GM12878 (cell line): ENCODE results near the gene SNAPC3. TPM values are rescaled to one million over a fixed set of nuclear protein-coding genes. Genes with fewer than 3 reads are reported as not detected.

Experiments
- ATAC-seq: fragments of 200-7000 bp; cut with Tn5 transposase; 3 replicates; pipeline ENCODE4 v1.9.1; 2020; ENCODE audit warnings: mild to moderate bottlenecking, moderate library complexity
- BruUV-seq: library from RNA; stranded (reverse); fragments of 400-500 nt; replicated peaks from 2 replicates; lab custom pipeline; 2021; lab: Mats Ljungman, UMichigan
- CTCF ChIA-PET: fragments of 300-600 bp; sonication (Branson Sonifier 250); formaldehyde crosslinking; extraction: SDS; loops from one replicate; lab custom pipeline; 2021; ENCODE audit warnings: inconsistent platforms; lab: Yijun Ruan, JAX
- POLR2A ChIA-PET: fragments of 350-600 bp; formaldehyde crosslinking; extraction: SDS; loops from one replicate; lab custom pipeline; 2021; ENCODE audit warnings: inconsistent platforms; lab: Charles Lee
- RAD21 ChIA-PET: fragments of 300-600 bp; sonication (Branson Sonifier 250); formaldehyde crosslinking; loops from one replicate; lab custom pipeline; 2023; ENCODE audit warnings: antibody characterized with exemption; ENCODE audit not compliant: unreplicated experiment; lab: Charles Lee
- SMC1A ChIA-PET: fragments of 300-600 bp; sonication (Branson Sonifier 250); formaldehyde crosslinking; loops from one replicate; lab custom pipeline; 2023; ENCODE audit not compliant: unreplicated experiment, uncharacterized antibody; lab: Charles Lee
- DNase-seq: peaks from one replicate; pipeline ENCODE4 v3.0.0-alpha.2; 2011; ENCODE audit warnings: low read depth, low spot score
- FAIRE-seq: peaks from 3 replicates; lab custom pipeline; 2011; peaks lifted over from hg19 to GRCh38; lab: Jason Lieb, UNC
- H2AFZ ChIP-seq: 2 replicates; pipeline ENCODE4 v1.6.0; 2011; ENCODE audit warnings: low read depth, low read length, control low read depth; ENCODE audit not compliant: control insufficient read depth
- H3K27ac ChIP-seq: 2 replicates; pipeline ENCODE4 v1.5.1; 2011; ENCODE audit warnings: control low read depth; ENCODE audit not compliant: control insufficient read depth, insufficient read depth
- H3K27me3 ChIP-seq, 2 experiments: replicated peaks in 1 of 2; 2 replicates each; pipeline versions ENCODE4 v1.6.0 to v1.6.1; 2011; ENCODE audit warnings: low read length in 1 of 2; ENCODE audit not compliant: control insufficient read depth in 2 of 2, insufficient read depth in 2 of 2
- H3K36me3 ChIP-seq, 2 experiments: 2 replicates each; pipeline ENCODE4 v1.5.1; 2011; ENCODE audit warnings: low read length in 1 of 2; ENCODE audit not compliant: control insufficient read depth in 2 of 2, insufficient read depth in 2 of 2
- H3K4me1 ChIP-seq: 2 replicates; pipeline ENCODE4 v1.6.1; 2011; ENCODE audit warnings: mild to moderate bottlenecking, low read length, moderate library complexity, mixed read lengths; ENCODE audit not compliant: control insufficient read depth, insufficient read depth
- H3K4me2 ChIP-seq: 2 replicates; pipeline ENCODE4 v1.6.0; 2011; ENCODE audit warnings: control low read depth; ENCODE audit not compliant: control insufficient read depth, insufficient read depth
- H3K4me3 ChIP-seq: fragments of 200-600 bp; sonication (generic); 2 replicates; pipeline ENCODE4 v1.5.1; 2016
- H3K79me2 ChIP-seq: 2 replicates; pipeline ENCODE4 v1.6.0; 2011; ENCODE audit warnings: low read length; ENCODE audit not compliant: control insufficient read depth, insufficient read depth
- H3K9ac ChIP-seq: 2 replicates; pipeline ENCODE4 v1.8.0; 2011; ENCODE audit warnings: low read length, control low read depth, mixed read lengths; ENCODE audit not compliant: control insufficient read depth, insufficient read depth
- H3K9me3 ChIP-seq: replicated peaks from 3 replicates; pipeline ENCODE4 v1.5.1; 2011; ENCODE audit warnings: mild to moderate bottlenecking, low read length; ENCODE audit not compliant: control insufficient read depth, insufficient read depth
- H4K20me1 ChIP-seq: 2 replicates; pipeline ENCODE4 v1.6.0; 2011; ENCODE audit not compliant: control insufficient read depth, insufficient read depth
- ETV6 ChIP-seq, 2 experiments: fragments of 450-650 bp in 1 of 2; IDR thresholded peaks in 1 of 2; conservative IDR thresholded peaks in 1 of 2; 2 replicates each; pipeline ENCODE4 v1.6.1; 2014; ENCODE audit warnings: antibody characterized with exemption in 1 of 2, borderline replicate concordance in 1 of 2, low read depth in 1 of 2, mild to moderate bottlenecking in 1 of 2, moderate library complexity in 1 of 2
- JUNB ChIP-seq: IDR thresholded peaks from 2 replicates; pipeline ENCODE4 v1.6.1; 2016; ENCODE audit warnings: antibody characterized with exemption, mild to moderate bottlenecking
- POLR2AphosphoS5 ChIP-seq: IDR thresholded peaks from 2 replicates; pipeline ENCODE4 v1.6.1; 2011; ENCODE audit warnings: mild to moderate bottlenecking, low read length, inconsistent platforms
- REST ChIP-seq: IDR thresholded peaks from 2 replicates; pipeline ENCODE4 v1.6.1; 2012; ENCODE audit warnings: mild to moderate bottlenecking, low read depth, low read length
- SMC3 ChIP-seq: IDR thresholded peaks from 2 replicates; pipeline ENCODE4 v1.6.1; 2011; ENCODE audit warnings: low read length, improper control_type of control experiment, borderline replicate concordance
- TCF12 ChIP-seq: IDR thresholded peaks from 2 replicates; pipeline ENCODE4 v1.6.1; 2011; ENCODE audit warnings: low read depth, mild to moderate bottlenecking, low read length
- WGBS: methylation state at CpG from one replicate; pipeline ENCODE4 v1.1.6; 2016; ENCODE audit warnings: low lambda C conversion rate; ENCODE audit not compliant: insufficient replicate concordance, insufficient coverage; ENCODE audit errors: missing lambda C conversion rate; 5-methylcytosine and 5-hydroxymethylcytosine counted together
- in situ Hi-C: fragments of 300-500 bp; cut with MboI; formaldehyde crosslinking; loops from 9 replicates; pipeline ENCODE4 v1.14.3; 2018; ENCODE audit warnings: mixed read lengths
- intact Hi-C: fragments of 100-400 bp; cut with micrococcal nuclease; formaldehyde crosslinking; loops from one replicate; pipeline ENCODE4 v1.14.2; 2022; ENCODE audit not compliant: unreplicated experiment
- polyA plus RNA-seq, 11 experiments: library from polyadenylated mRNA; depleted of rRNA in 4 of 11; unstranded in 6 of 11; stranded (reverse) in 5 of 11; fragments of >200 nt; fragmentation: Nextera tagmentation in 4 of 11; fragmentation: Illumina TruSeq in 1 of 11; extraction: Ambion mirVana in 4 of 11; extraction: Trizol in 1 of 11; gene quantifications; 1 replicate in 1 of 11; 2 replicates in 10 of 11; pipeline versions ENCODE4 v1.2.1 to v1.2.3, GENCODE V29; 2011 to 2016; ENCODE audit warnings: inconsistent platforms in 2 of 11, missing spikeins in 2 of 11, low read depth in 1 of 11
- total RNA-seq, 4 experiments: library from RNA; depleted of rRNA in 3 of 4; stranded (reverse); fragments of >200 nt in 3 of 4; fragmentation: Illumina TruSeq in 1 of 4; extraction: Trizol in 1 of 4; gene quantifications; 2 replicates each; pipeline versions ENCODE4 v1.2.1 to v1.2.3, GENCODE V29; 2013 to 2021

SNAPC3 gene
- total and polyA plus RNA-seq, 10 of the 15 experiments (the other 5 are each of a cell fraction or from before 2014, with no cell fraction given), result 5.7 to 47.4 (median 24.6) TPM

- Histone ChIP-seq H3K27ac (no peak overlapping the region), H3K4me2 (no peak overlapping the region), H3K9me3 (no peaks in the 10 kb centered on the region), H2AFZ (no peak overlapping the region), H3K36me3 (peaks cover 2 to 36% of the 10 kb centered on the region in 2 experiments), H3K27me3 (no peaks in the 10 kb centered on the region)
- RAD21 ChIA-PET, result no interaction called here
- CTCF ChIA-PET, result interaction anchor here (1.5 to 6.4 kb wide), 3 partner anchors 38 to 70 kb away, joined by 4 to 34 read pairs (median 5); no protein-coding TSS in a partner anchor
- SMC1A ChIA-PET, result interaction anchor here (1.0 to 3.9 kb wide), 5 partner anchors 8 to 65 kb away, joined by 3 to 28 read pairs (median 4); no protein-coding TSS in a partner anchor
- no peak for ATAC-seq
- no TSS peak for BruUV-seq
- no peak for DNase-seq
- 93% methylated on average over 3 of the region's 3 CpGs for whole genome bisulfite sequencing
- no peak for FAIRE-seq
- TF ChIP-seq REST (no peak), SMC3 (no peak), POLR2AphosphoS5 (peak; percentile 31; the same call in 1 of the 2 replicates), TCF12 (no peak), JUNB (no peak), ETV6 (conservative IDR thresholded peaks at IDR 0.05 in 1 of 2, IDR thresholded peaks at IDR 0.05 in 1 of 2; ENCODE audit: borderline replicate concordance in 1 of 2, low read depth in 1 of 2) (no peak)
- TF ChIP-seq, all 136 proteins: peak for 1
- in situ Hi-C loops (no loop called here), intact Hi-C loops (no loop called here)
- Histone ChIP-seq H3K79me2 (no peaks in the 10 kb centered on the region), H3K4me1 (no peaks in the 10 kb centered on the region), H3K9ac (no peak overlapping the region), H4K20me1 (no peaks in the 10 kb centered on the region), H3K4me3 (no peak overlapping the region)
- POLR2A ChIA-PET, result interaction anchor here (0.6 to 0.7 kb wide), 2 partner anchors 14 to 42 kb away, joined by 3 read pairs; partner anchors contain the start of gene PSIP1
Observed at GRCh38 chr9:15468145-15468544, 45.5 kb downstream of the SNAPC3 start.
